Measurements from ENCODE around the gene WNT10A. TPM values are rescaled to one million over a fixed set of nuclear protein-coding genes. Genes with fewer than 3 reads are reported as not detected.

The WNT10A gene
- total RNA-seq, 1 donor from 2014 or later = not detected

- H3K4me3 Mint-ChIP-seq = peak overlapping the region; percentile 63
Measured at GRCh38 chr2:218871345-218872302, 9.0 kb upstream of the WNT10A start.

GRCh38 chr2:218872645-218873358 is 7.8 kb upstream of the WNT10A start:
- Histone ChIP-seq H3K79me2 (ENCODE audit: low read depth) (no peaks in the 10 kb centered on the region), H3K4me1 (peaks cover 14% of the 10 kb centered on the region), H3K4me2 (peak overlapping the region; percentile 71), H4K20me1 (ENCODE audit: low read depth) (peaks cover 51% of the 10 kb centered on the region), H3K27me3 (peaks cover 100% of the 10 kb centered on the region), H3K4me3 (peak overlapping the region; percentile 30), H2AFZ (replicated peaks) (no peak overlapping the region), H3K27ac (no peak overlapping the region), H3F3A (ENCODE audit: low read depth) (no peaks in the 10 kb centered on the region), H3K9me3 (ENCODE audit: low read depth) (no peaks in the 10 kb centered on the region), H3K9ac (no peak overlapping the region), H3K36me3 (no peaks in the 10 kb centered on the region)
- H3K9me3 Mint-ChIP-seq = peaks cover 4% of the 10 kb centered on the region
- DNase-seq (ENCODE audit: low spot score) = peak; percentile 42
- peaks cover 3% of the 10 kb centered on the region for H3K4me1 Mint-ChIP-seq
- peaks cover 84% of the 10 kb centered on the region for H3K27me3 Mint-ChIP-seq (ENCODE audit: insufficient read depth, low read depth)
- no peak overlapping the region for H3K27ac Mint-ChIP-seq
- no peak overlapping the region for H3K4me3 Mint-ChIP-seq
- H3K36me3 Mint-ChIP-seq = no peaks in the 10 kb centered on the region
- TF ChIP-seq CTCF (IDR thresholded peaks at IDR 0.05) = no peak
- no peak for TF ChIP-seq EZH2phosphoT487 (IDR thresholded peaks at IDR 0.05)
- TF ChIP-seq EZH2 (IDR thresholded peaks at IDR 0.05) = no peak

More at GRCh38 chr2:218871345-218872302, 9.0 kb upstream of the WNT10A start:
- no peak overlapping the region for H3K4me3 ChIP-seq
- H3K79me2 ChIP-seq (ENCODE audit: low read depth) = no peaks in the 10 kb centered on the region
- DNase-seq (ENCODE audit: low spot score) = no peak
- Mint-ChIP-seq H3K9me3 (peaks cover 4% of the 10 kb centered on the region), H3K27me3 (ENCODE audit: insufficient read depth, low read depth) (peaks cover 85% of the 10 kb centered on the region), H3K36me3 (no peaks in the 10 kb centered on the region), H3K27ac (no peak overlapping the region), H3K4me1 (peaks cover 3% of the 10 kb centered on the region)
- no peak overlapping the region for H3K27ac ChIP-seq
- H3K9ac ChIP-seq = no peak overlapping the region
- peak overlapping the region; percentile 53 for H3K4me2 ChIP-seq
- H3K27me3 ChIP-seq = peaks cover 100% of the 10 kb centered on the region
- TF ChIP-seq EZH2phosphoT487 (IDR thresholded peaks at IDR 0.05) = peak; percentile 82
- peak; percentile 95 for TF ChIP-seq EZH2 (IDR thresholded peaks at IDR 0.05)
- no peak for TF ChIP-seq CTCF (IDR thresholded peaks at IDR 0.05)
- peaks cover 8% of the 10 kb centered on the region for H3K4me1 ChIP-seq
- H2AFZ ChIP-seq (replicated peaks) = no peak overlapping the region
- H3K36me3 ChIP-seq = no peaks in the 10 kb centered on the region
- no peaks in the 10 kb centered on the region for H3K9me3 ChIP-seq (ENCODE audit: low read depth)
- peaks cover 40% of the 10 kb centered on the region for H4K20me1 ChIP-seq (ENCODE audit: low read depth)
- no peaks in the 10 kb centered on the region for H3F3A ChIP-seq (ENCODE audit: low read depth)

GRCh38 chr2:218873359-218874194 is 7.1 kb upstream of the WNT10A start:
- H3K27me3 ChIP-seq = peaks cover 100% of the 10 kb centered on the region
- H3K27ac ChIP-seq = no peak overlapping the region
- Mint-ChIP-seq H3K36me3 (no peaks in the 10 kb centered on the region), H3K9me3 (peaks cover 4% of the 10 kb centered on the region), H3K27ac (no peak overlapping the region), H3K27me3 (ENCODE audit: insufficient read depth, low read depth) (peaks cover 80% of the 10 kb centered on the region), H3K4me1 (peaks cover 7% of the 10 kb centered on the region), H3K4me3 (no peak overlapping the region)
- peaks cover 7% of the 10 kb centered on the region for H3F3A ChIP-seq (ENCODE audit: low read depth)
- H3K36me3 ChIP-seq = no peaks in the 10 kb centered on the region
- H3K4me2 ChIP-seq = peak overlapping the region; percentile 71
- peak overlapping the region; percentile 26 for H2AFZ ChIP-seq (replicated peaks)
- no peaks in the 10 kb centered on the region for H3K79me2 ChIP-seq (ENCODE audit: low read depth)
- no peaks in the 10 kb centered on the region for H3K9me3 ChIP-seq (ENCODE audit: low read depth)
- H3K4me3 ChIP-seq = peak overlapping the region; percentile 30
- TF ChIP-seq EZH2 (IDR thresholded peaks at IDR 0.05) = peak; percentile 99
- no peak for TF ChIP-seq CTCF (IDR thresholded peaks at IDR 0.05)
- TF ChIP-seq EZH2phosphoT487 (IDR thresholded peaks at IDR 0.05) = peak; percentile 97
- no peak overlapping the region for H3K9ac ChIP-seq
- DNase-seq (ENCODE audit: low spot score) = peak; percentile 64
- peaks cover 22% of the 10 kb centered on the region for H3K4me1 ChIP-seq
- peaks cover 58% of the 10 kb centered on the region for H4K20me1 ChIP-seq (ENCODE audit: low read depth)
